ENCODE results near the gene ELFN1.

ELFN1 gene

GRCh38 chr7:1725766-1726630, 55.9 kb downstream of the ELFN1 start:
- TF ChIP-seq CTCF (IDR thresholded peaks at IDR 0.05; ENCODE audit: insufficient read depth, low read length, poor library complexity, severe bottlenecking), result no peak
- Histone ChIP-seq H3K27me3 (replicated peaks; ENCODE audit: control insufficient read depth, insufficient read depth, low read length) (no peaks in the 10 kb centered on the region), H3K4me3 (replicated peaks; ENCODE audit: low read depth, low read length) (no peak overlapping the region), H3K36me3 (ENCODE audit: control insufficient read depth, insufficient read depth, low read length) (no peaks in the 10 kb centered on the region)
- DNase-seq (ENCODE audit: extremely low read depth, insufficient read length), result no peak

GRCh38 chr7:1727079-1727478, 57.0 kb downstream of the ELFN1 start:
- Histone ChIP-seq H3K36me3 (ENCODE audit: control insufficient read depth, insufficient read depth, low read length) (no peaks in the 10 kb centered on the region), H3K4me3 (replicated peaks; ENCODE audit: low read depth, low read length) (no peak overlapping the region), H3K27me3 (replicated peaks; ENCODE audit: control insufficient read depth, insufficient read depth, low read length) (no peaks in the 10 kb centered on the region)
- TF ChIP-seq CTCF (IDR thresholded peaks at IDR 0.05; ENCODE audit: insufficient read depth, low read length, poor library complexity, severe bottlenecking), result no peak
- DNase-seq (ENCODE audit: extremely low read depth, insufficient read length), result no peak

GRCh38 chr7:1727812-1728570, 57.9 kb downstream of the ELFN1 start:
- no peaks in the 10 kb centered on the region for H3K36me3 ChIP-seq (ENCODE audit: control insufficient read depth, insufficient read depth, low read length)
- DNase-seq (ENCODE audit: extremely low read depth, insufficient read length), result no peak
- no peaks in the 10 kb centered on the region for H3K27me3 ChIP-seq (replicated peaks; ENCODE audit: control insufficient read depth, insufficient read depth, low read length)
- no peak overlapping the region for H3K4me3 ChIP-seq (replicated peaks; ENCODE audit: low read depth, low read length)
- no peak for TF ChIP-seq CTCF (IDR thresholded peaks at IDR 0.05; ENCODE audit: insufficient read depth, low read length, poor library complexity, severe bottlenecking)

GRCh38 chr7:1729183-1729582, 59.1 kb downstream of the ELFN1 start:
- TF ChIP-seq CTCF (IDR thresholded peaks at IDR 0.05; ENCODE audit: insufficient read depth, low read length, poor library complexity, severe bottlenecking), result no peak
- no peak for DNase-seq (ENCODE audit: extremely low read depth, insufficient read length)
- Histone ChIP-seq H3K4me3 (replicated peaks; ENCODE audit: low read depth, low read length) (no peak overlapping the region), H3K27me3 (replicated peaks; ENCODE audit: control insufficient read depth, insufficient read depth, low read length) (no peaks in the 10 kb centered on the region), H3K36me3 (ENCODE audit: control insufficient read depth, insufficient read depth, low read length) (no peaks in the 10 kb centered on the region)

GRCh38 chr7:1729773-1730172, 59.7 kb downstream of the ELFN1 start:
- TF ChIP-seq CTCF (IDR thresholded peaks at IDR 0.05; ENCODE audit: insufficient read depth, low read length, poor library complexity, severe bottlenecking), result no peak
- Histone ChIP-seq H3K4me3 (replicated peaks; ENCODE audit: low read depth, low read length) (no peak overlapping the region), H3K36me3 (ENCODE audit: control insufficient read depth, insufficient read depth, low read length) (no peaks in the 10 kb centered on the region), H3K27me3 (replicated peaks; ENCODE audit: control insufficient read depth, insufficient read depth, low read length) (no peaks in the 10 kb centered on the region)
- no peak for DNase-seq (ENCODE audit: extremely low read depth, insufficient read length)
